NCI-H2171 (cell line): ENCODE results near the gene OTOS.

ENCODE experiments used
- DNase-seq: peaks from one replicate; lab custom pipeline; 2025; lab: John Stamatoyannopoulos, UW

Gene OTOS

GRCh38 chr2:240136013-240136670 lies 4.3 kb downstream of the OTOS start, which contains the start of gene COPS9:
Gene COPS9, minus strand, starts transcription at chr2:240136305. Its CDS starts 21 bp downstream, at chr2:240136284.
- DNase-seq = peak; percentile 61

DNA sequence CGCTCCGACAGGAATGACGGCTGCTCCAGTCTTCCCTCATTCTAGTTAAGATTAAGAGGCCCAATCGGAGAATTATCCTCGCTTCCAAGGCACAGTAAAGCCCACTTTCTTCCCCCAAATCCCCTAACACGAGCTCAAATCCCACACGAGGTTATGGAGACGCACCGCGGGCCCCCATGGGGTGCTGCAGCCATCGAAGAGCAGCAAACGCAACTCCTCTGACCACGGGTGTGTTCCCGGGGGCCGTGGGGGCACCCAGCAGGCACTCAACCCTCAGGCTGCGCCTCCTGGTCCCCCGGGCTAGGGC lies 4.8 kb downstream of the OTOS start:
- DNase-seq = no peak

- DNase-seq = no peak
These were observed 5.4 kb downstream of the OTOS start for GRCh38 chr2:240134956-240135520.

- DNase-seq = no peak
These were observed 6.0 kb downstream of the OTOS start for GRCh38 chr2:240134466-240134865.

DNA sequence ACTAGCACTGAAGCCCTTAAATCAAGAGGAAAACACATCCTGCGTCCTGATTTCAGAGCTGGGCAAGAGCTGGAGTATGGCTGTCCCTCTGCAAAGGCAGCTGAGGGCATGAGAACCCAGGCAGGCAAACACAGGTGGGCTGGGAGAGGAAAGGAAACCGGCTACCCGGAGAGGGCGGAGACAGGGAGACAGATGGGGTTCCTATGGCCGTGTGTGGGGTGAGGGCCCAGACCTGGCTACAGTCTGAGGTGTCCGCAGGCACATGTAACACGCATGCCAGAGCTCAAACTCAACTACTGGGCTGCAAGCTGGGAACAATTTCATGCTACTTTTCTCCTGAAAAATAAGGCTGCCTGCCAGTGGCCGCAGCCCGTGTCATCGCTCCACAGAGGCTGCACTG lies 7.1 kb downstream of the OTOS start:
- DNase-seq = no peak

GRCh38 chr2:240132651-240132980 lies 7.8 kb downstream of the OTOS start:
- DNase-seq = no peak

GRCh38 chr2:240131941-240132650 lies 8.4 kb downstream of the OTOS start:
- DNase-seq = no peak

GRCh38 chr2:240131296-240131695 lies 9.2 kb downstream of the OTOS start:
- no peak for DNase-seq

- no peak for DNase-seq
These were observed 9.9 kb downstream of the OTOS start for GRCh38 chr2:240130393-240131195.

GRCh38 chr2:240129731-240130392 lies 10.6 kb downstream of the OTOS start:
- DNase-seq = no peak

DNA sequence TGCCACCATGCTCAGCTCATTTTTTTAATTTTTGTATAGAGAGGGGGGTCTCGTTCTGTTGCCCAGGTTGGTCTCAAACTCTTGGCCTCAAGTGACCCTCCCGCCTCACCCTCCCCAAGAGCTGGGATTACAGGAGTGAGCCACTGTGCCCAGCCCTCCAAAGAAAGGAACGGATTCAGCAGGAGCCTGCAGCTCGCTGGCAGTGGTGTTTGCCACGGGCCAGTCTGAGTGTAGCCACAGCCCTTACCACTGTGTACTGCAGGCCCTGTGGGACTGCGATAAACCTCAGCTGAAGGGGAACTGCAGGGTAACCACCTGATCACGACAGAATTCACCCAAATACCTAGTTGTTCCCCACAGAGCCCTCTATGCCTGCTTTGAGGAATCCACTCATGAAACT lies 11.1 kb downstream of the OTOS start:
- no peak for DNase-seq

- no peak for DNase-seq
These were observed 11.8 kb downstream of the OTOS start for GRCh38 chr2:240128608-240129145.

DNA sequence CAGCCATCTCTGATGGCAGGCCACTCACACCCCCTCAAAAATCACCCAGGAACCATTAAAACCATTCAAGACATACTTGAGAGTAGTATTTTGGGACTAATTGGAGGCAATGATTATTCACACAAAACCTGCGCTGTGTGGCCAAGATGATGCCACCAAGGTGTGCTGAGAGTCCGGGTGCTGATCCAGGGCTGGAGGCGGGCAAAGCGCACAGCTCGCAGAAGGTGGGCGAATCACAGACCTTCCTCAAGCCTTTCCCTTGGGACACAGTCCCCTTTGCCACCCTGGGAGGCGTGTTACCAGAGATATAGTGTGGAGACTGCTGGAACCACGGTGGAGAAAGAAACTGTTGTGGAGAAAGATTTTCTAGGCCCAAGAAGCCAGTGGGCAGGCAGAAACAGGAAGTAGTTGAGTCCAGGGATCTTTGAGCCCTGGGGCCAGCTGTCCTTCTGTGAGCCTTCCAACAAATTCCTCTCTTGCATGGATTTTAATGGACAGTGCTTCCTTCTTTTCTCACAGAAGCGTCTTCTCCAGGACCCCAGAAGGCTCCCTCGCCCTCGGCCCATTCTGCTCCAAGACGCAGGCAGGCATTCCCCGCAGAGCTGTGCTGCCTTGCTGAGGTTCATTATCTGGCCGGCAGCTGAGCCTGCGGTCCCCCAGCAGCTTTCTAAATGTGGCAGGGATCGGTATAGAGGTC lies 12.4 kb downstream of the OTOS start:
- DNase-seq = no peak

- DNase-seq = no peak
These were observed 13.2 kb downstream of the OTOS start for GRCh38 chr2:240127191-240127750.

DNA sequence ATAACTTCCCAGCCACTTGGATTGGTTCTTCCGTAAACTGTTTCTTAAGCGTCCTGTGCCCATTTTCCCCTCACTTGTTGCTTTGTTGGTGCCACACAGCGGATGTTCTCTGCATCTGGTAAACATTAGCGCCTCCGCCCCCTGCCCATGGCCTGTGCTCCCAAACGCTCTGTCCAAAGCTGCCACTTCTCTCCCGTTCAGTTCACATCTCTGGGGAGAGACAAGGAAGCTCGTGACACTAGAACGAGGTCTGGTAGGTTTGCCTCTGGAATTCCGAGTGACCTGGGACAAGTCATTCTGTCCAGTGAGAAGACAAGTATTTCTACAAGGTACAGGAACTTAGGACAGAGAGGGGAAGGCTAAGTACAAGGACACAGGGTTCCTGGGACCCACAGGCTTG lies 13.7 kb downstream of the OTOS start:
- no peak for DNase-seq

GRCh38 chr2:240125742-240126141 lies 14.7 kb downstream of the OTOS start:
- no peak for DNase-seq

DNA sequence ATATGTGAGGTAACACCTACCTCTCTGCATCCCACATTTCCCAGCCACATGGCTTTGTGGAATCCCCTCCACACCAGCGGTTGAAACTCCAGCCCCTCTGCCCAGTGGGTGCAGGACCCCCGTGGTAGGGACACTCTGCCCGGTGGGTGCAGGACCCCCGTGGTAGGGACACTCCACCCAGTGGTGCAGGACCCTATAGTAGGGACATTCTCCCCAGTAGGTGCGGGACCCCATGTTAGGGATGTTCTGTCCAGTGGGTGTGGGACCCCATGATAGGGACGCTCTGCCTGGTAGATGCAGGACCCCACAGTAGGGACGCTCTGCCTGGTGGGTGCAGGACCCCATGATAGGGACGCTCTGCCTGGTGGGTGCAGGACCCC lies 15.8 kb downstream of the OTOS start:
- DNase-seq = no peak

GRCh38 chr2:240123821-240124650 lies 16.4 kb downstream of the OTOS start:
- DNase-seq = no peak

DNA sequence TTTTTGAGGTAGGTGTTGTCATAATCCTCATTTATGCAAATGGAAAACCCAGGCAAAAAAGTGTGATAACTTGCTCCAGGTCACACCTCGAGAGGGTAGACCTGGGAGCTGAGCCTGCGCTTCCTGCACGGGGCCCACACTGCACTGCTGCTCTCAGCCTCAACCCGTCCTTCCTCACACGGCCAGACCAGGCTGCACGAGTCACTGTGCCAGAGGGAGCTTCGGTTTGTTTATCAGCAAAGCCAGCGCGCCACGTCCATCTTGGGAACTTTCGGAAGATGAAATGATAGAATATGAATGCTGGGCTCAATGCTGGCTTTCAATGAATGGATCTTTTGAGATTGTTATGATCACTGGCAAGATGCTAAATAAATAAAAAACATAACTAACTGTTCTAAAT lies 18.8 kb downstream of the OTOS start:
- DNase-seq = no peak

DNA sequence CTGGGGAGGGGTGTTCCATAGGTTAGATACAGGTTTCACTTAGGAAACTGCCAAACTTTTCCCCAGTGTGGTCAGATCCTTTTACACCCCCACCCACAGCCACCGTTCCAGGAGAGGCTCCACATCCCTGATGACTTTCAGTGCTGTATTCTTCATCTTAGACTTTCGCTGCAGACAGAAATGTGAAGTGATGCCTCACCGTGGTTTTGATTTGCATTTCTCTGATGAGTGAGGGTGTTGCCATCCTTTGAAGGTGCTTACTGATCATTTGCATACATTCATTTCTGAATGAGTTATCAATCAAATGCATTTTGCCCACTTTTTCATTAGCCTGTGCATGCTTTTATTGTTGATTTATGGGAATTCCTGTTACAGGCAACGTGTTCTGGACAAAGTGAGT lies 19.3 kb downstream of the OTOS start:
- DNase-seq = no peak
